ENCODE results near the gene FRMD4B.

The FRMD4B gene

DNA sequence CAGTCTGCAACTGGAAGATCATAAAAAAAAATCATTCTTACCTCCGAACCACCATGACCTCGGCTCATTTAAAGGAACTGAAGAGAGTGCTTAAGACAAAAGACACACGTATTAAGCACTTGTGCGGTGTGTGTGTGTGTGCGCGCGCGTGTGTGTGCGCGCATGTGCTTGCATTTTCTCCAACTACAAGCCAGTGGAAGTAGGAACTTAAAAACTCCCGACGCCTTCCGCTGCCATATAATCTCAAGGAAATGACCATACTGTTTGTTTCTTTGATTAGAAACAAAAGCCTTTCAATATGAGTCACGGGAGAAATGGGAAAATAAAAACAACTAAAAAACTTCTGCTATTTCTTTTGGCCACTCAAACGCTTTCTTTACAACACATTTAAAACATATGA is 32.4 kb downstream of the FRMD4B start:
- H3K4me1 ChIP-seq: no peaks in the 10 kb centered on the region
- H3K27me3 ChIP-seq (ENCODE audit: control insufficient read depth, insufficient read depth, low read length): no peaks in the 10 kb centered on the region
- H3K9me3 ChIP-seq (ENCODE audit: control insufficient read depth, low read length): no peaks in the 10 kb centered on the region
- peak overlapping the region; percentile 29 for H3K4me3 ChIP-seq (ENCODE audit: low read depth, low read length)
- H3K4me2 ChIP-seq (ENCODE audit: low read length): no peak overlapping the region
- no peak overlapping the region for H3K9ac ChIP-seq
- H3K27ac ChIP-seq: peak overlapping the region; percentile 48
- TF ChIP-seq, protein P1, sequence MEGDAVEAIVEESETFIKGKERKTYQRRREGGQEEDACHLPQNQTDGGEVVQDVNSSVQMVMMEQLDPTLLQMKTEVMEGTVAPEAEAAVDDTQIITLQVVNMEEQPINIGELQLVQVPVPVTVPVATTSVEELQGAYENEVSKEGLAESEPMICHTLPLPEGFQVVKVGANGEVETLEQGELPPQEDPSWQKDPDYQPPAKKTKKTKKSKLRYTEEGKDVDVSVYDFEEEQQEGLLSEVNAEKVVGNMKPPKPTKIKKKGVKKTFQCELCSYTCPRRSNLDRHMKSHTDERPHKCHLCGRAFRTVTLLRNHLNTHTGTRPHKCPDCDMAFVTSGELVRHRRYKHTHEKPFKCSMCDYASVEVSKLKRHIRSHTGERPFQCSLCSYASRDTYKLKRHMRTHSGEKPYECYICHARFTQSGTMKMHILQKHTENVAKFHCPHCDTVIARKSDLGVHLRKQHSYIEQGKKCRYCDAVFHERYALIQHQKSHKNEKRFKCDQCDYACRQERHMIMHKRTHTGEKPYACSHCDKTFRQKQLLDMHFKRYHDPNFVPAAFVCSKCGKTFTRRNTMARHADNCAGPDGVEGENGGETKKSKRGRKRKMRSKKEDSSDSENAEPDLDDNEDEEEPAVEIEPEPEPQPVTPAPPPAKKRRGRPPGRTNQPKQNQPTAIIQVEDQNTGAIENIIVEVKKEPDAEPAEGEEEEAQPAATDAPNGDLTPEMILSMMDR (IDR thresholded peaks at IDR 0.05): no peak
- H3K79me2 ChIP-seq: no peaks in the 10 kb centered on the region
- no peaks in the 10 kb centered on the region for H3K36me3 ChIP-seq (ENCODE audit: control insufficient read depth, insufficient read depth, low read length)
- no peak overlapping the region for H2AFZ ChIP-seq

GRCh38 chr3:69353088-69353478 is 32.8 kb downstream of the FRMD4B start:
- no peak overlapping the region for H3K9ac ChIP-seq
- no peaks in the 10 kb centered on the region for H3K36me3 ChIP-seq (ENCODE audit: control insufficient read depth, insufficient read depth, low read length)
- no peak overlapping the region for H2AFZ ChIP-seq
- TF ChIP-seq, protein P1 (IDR thresholded peaks at IDR 0.05): no peak
- H3K9me3 ChIP-seq (ENCODE audit: control insufficient read depth, low read length): no peaks in the 10 kb centered on the region
- no peaks in the 10 kb centered on the region for H3K27me3 ChIP-seq (ENCODE audit: control insufficient read depth, insufficient read depth, low read length)
- peak overlapping the region; percentile 48 for H3K27ac ChIP-seq
- no peak overlapping the region for H3K4me2 ChIP-seq (ENCODE audit: low read length)
- H3K4me3 ChIP-seq (ENCODE audit: low read depth, low read length): peak overlapping the region; percentile 29
- no peaks in the 10 kb centered on the region for H3K79me2 ChIP-seq
- H3K4me1 ChIP-seq: no peaks in the 10 kb centered on the region

DNA sequence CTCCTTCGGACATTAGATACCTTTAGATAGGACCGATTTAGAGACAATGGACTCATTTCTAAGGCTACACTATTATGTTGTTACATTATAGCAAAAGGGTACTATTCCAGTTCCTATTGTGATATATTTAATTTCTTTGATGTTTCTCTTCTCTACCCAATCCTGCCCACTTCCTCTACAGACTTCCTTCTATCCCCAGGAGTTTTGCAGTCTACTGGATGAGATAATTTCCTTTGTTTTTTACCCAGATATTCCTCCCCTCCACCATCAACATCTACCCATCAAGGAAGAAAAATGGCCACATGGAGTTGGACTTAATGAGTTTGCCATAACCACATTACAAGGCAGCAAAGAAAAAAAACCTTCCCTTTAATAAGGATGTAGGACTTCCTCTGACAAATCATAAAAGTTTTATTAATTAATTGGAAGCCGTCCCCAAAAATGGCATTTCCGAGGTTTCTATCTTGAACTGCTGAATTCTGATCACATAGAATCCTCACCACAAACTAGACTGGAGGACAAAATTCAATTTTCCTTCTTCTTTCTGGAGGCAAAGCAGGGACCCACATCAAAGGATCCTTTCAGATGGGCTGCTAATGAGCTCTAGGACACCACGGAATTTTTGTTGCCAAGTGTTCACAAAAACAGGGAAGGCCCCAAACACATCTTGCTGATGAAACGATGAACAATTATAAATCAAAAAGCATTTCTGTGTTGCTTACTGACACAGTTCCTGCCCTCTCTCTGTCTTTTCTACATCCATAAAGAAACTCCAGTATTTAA is 33.4 kb downstream of the FRMD4B start:
- Histone ChIP-seq H3K4me3 (ENCODE audit: low read depth, low read length) (peak overlapping the region; percentile 5), H3K9me3 (ENCODE audit: control insufficient read depth, low read length) (no peaks in the 10 kb centered on the region), H3K27me3 (ENCODE audit: control insufficient read depth, insufficient read depth, low read length) (no peaks in the 10 kb centered on the region), H3K4me1 (no peaks in the 10 kb centered on the region), H3K9ac (no peak overlapping the region), H2AFZ (no peak overlapping the region), H3K4me2 (ENCODE audit: low read length) (no peak overlapping the region), H3K27ac (peak overlapping the region; percentile 48), H3K79me2 (no peaks in the 10 kb centered on the region), H3K36me3 (ENCODE audit: control insufficient read depth, insufficient read depth, low read length) (no peaks in the 10 kb centered on the region)
- TF ChIP-seq, protein P1 (IDR thresholded peaks at IDR 0.05): no peak

- Histone ChIP-seq H3K4me2 (ENCODE audit: low read length) (no peak overlapping the region), H3K36me3 (ENCODE audit: control insufficient read depth, insufficient read depth, low read length) (no peaks in the 10 kb centered on the region), H3K4me1 (no peaks in the 10 kb centered on the region), H3K27ac (no peak overlapping the region), H3K27me3 (ENCODE audit: control insufficient read depth, insufficient read depth, low read length) (no peaks in the 10 kb centered on the region), H3K9ac (no peak overlapping the region), H3K9me3 (ENCODE audit: control insufficient read depth, low read length) (no peaks in the 10 kb centered on the region), H3K4me3 (ENCODE audit: low read depth, low read length) (no peak overlapping the region), H3K79me2 (no peaks in the 10 kb centered on the region), H2AFZ (no peak overlapping the region)
- TF ChIP-seq, protein P1 (IDR thresholded peaks at IDR 0.05): no peak
Observed at GRCh38 chr3:69343875-69344274, 42.0 kb downstream of the FRMD4B start.

DNA sequence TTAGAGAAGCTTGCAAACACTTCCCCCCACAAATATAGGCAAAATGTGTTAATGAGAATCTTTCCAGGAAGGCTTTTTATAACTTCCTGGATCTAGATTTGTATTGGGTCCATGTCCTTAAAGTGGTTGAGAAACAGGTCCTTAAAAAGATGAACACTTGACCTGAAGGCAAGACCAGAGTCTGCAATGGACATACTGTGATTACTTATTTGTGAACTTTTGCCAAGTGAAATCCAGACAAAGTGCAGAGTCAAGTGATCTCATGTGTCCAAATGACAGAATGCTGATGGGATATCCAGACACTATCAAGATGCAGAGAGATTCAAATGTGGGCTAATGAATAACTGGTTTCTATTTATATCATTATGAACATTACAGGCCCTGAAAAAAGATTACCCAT is 43.8 kb downstream of the FRMD4B start:
- Histone ChIP-seq H3K4me3 (ENCODE audit: low read depth, low read length) (no peak overlapping the region), H3K9ac (no peak overlapping the region), H3K4me2 (ENCODE audit: low read length) (no peak overlapping the region), H3K4me1 (no peaks in the 10 kb centered on the region), H2AFZ (no peak overlapping the region), H3K9me3 (ENCODE audit: control insufficient read depth, low read length) (no peaks in the 10 kb centered on the region), H3K79me2 (no peaks in the 10 kb centered on the region), H3K27me3 (ENCODE audit: control insufficient read depth, insufficient read depth, low read length) (no peaks in the 10 kb centered on the region), H3K36me3 (ENCODE audit: control insufficient read depth, insufficient read depth, low read length) (no peaks in the 10 kb centered on the region), H3K27ac (no peak overlapping the region)
- TF ChIP-seq, protein P1 (IDR thresholded peaks at IDR 0.05): no peak
